ENCODE data around the gene TP53I11. TPM values are rescaled to one million over a fixed set of nuclear protein-coding genes. Genes with fewer than 3 reads are reported as not detected.

TP53I11 gene
- total and polyA plus RNA-seq, 9 of the 15 experiments (the other 6 are each of a cell fraction or from before 2014, with no cell fraction given), result 0.14 to 2.5 (median 1.2) TPM; not detected in 2

DNA sequence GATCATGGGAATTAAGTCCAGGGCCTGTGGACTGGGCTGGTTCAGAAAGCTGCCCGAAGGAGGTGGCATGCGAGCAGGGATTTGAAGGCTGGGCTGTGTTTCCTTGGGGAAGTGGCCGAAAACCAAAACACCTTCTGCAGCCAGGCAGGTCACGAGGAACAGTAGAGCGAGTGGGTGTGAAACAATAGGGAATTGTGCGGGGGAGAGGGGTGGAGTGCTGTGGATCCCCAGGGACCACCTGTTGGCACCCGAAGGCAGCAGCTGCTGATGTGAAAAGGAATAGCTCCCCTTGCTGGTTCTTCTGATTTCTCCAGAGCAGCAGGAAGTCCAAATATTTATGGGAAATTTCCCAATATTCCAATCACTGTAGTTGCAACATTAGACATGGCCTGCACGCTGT is 24.6 kb downstream of the TP53I11 start:
- Histone ChIP-seq H3K9me1 (ENCODE audit: control insufficient read depth, insufficient read depth, low read length) (no peaks in the 10 kb centered on the region), H3K36me3 (ENCODE audit: control insufficient read depth, insufficient read depth, low read length) (no peaks in the 10 kb centered on the region), H3K9ac (ENCODE audit: insufficient read depth in 1 of 2, low read depth in 2 of 2, low read length in 2 of 2) (no peak overlapping the region), H3K4me1 (replicated peaks in 1 of 2; ENCODE audit: control insufficient read depth in 2 of 2, insufficient read depth in 2 of 2, low read length in 2 of 2) (peaks cover 0 to 2% of the 10 kb centered on the region in 2 experiments; a peak in 1 of 5 replicates), H3K79me2 (ENCODE audit: control insufficient read depth, insufficient read depth, low read length) (no peaks in the 10 kb centered on the region), H4K20me1 (replicated peaks; ENCODE audit: control insufficient read depth, insufficient read depth, low read length) (peaks cover 12% of the 10 kb centered on the region; the same call in 1 of the 2 replicates), H3K27ac (ENCODE audit: extremely low read depth, low read depth, low read length) (no peak overlapping the region), H3K4me2 (ENCODE audit: insufficient read depth, low read length) (no peak overlapping the region), H2AFZ (ENCODE audit: low read depth, low read length) (no peak overlapping the region), H3K27me3 (ENCODE audit: control insufficient read depth in 2 of 2, insufficient read depth in 2 of 2, low read length in 2 of 2) (peaks cover 0 to 41% of the 10 kb centered on the region in 2 experiments; a peak in 2 of 5 replicates), H3K9me3 (replicated peaks; ENCODE audit: control insufficient read depth, insufficient read depth, low read depth, low read length) (no peaks in the 10 kb centered on the region), H3K4me3 (no peak overlapping the region)
- DNase-seq (ENCODE audit: extremely low read depth in 1 of 4, low spot score in 3 of 4), result no peak
- POLR2A ChIA-PET, result interaction anchor here (0.6 kb wide), 2 partner anchors 323 to 711 kb away, joined by 3 to 4 read pairs; no protein-coding TSS in a partner anchor
- BruUV-seq (replicated peaks), result no TSS peak
- CTCF ChIA-PET (ENCODE audit: low intra/inter-chr PET ratio), result interaction anchor here (2.2 kb wide), 1 partner anchor 179 kb away, joined by 10 read pairs; no protein-coding TSS in a partner anchor
- in situ Hi-C loops (cut with MboI) (loop anchor here (5.0 kb wide), 2 partner anchors 181 to 401 kb away; no protein-coding TSS in a partner anchor), intact Hi-C loops (cut with micrococcal nuclease) (no loop called here)
- ATAC-seq, result no peak
- 1% methylated on average over 8 of the region's 8 CpGs for WGBS (ENCODE audit: insufficient coverage, low coverage, missing lambda C conversion rate)
- no peak for FAIRE-seq
- TF ChIP-seq NFE2 (IDR thresholded peaks at IDR 0.05; ENCODE audit: low read depth) (no peak), DPF2 (IDR thresholded peaks at IDR 0.05) (no peak), ZKSCAN1 (IDR thresholded peaks at IDR 0.05; ENCODE audit: low read depth, low read length) (no peak), C11orf30 (IDR thresholded peaks at IDR 0.05; ENCODE audit: low read depth) (no peak), TAF9B (IDR thresholded peaks at IDR 0.05; ENCODE audit: partially characterized antibody) (no peak), EP400 (IDR thresholded peaks at IDR 0.05) (no peak), MTA3 (IDR thresholded peaks at IDR 0.05; ENCODE audit: borderline replicate concordance) (no peak), MGA (IDR thresholded peaks at IDR 0.05) (no peak), USF2 (CRISPR knock-in tag; IDR thresholded peaks at IDR 0.05) (no peak), EGR1 (conservative IDR thresholded peaks at IDR 0.05) (no peak), ZNF12 (CRISPR knock-in tag; IDR thresholded peaks at IDR 0.05) (no peak), CC2D1A (IDR thresholded peaks at IDR 0.05) (no peak), POLR2G (IDR thresholded peaks at IDR 0.05; ENCODE audit: low read depth, low read length) (no peak)

Measured in K562 (cell line).